ENCODE measurements around the gene ARID1A.
"Not testable (repeated sequence)": the region's sequence is repeated elsewhere in the genome, so short reads cannot be mapped to it uniquely, and the experiment has no call there.

Gene ARID1A

GRCh38 chr1:26787706-26788514 is 92.1 kb downstream of the ARID1A start, which contains the start of gene PIGV:
Gene PIGV, plus strand, starts transcription at chr1:26787950. Its CDS starts 2,866 bp downstream, at chr1:26790816.
- peak; percentile 76 for DNase-seq (ENCODE audit: low read depth)

GRCh38 chr1:26788515-26788785 is 92.6 kb downstream of the ARID1A start:
- DNase-seq (ENCODE audit: low read depth), result no peak

- DNase-seq (ENCODE audit: low read depth), result peak; percentile 83
Observed at GRCh38 chr1:26788836-26789611, 93.2 kb downstream of the ARID1A start.

GRCh38 chr1:26789612-26789865 is 93.7 kb downstream of the ARID1A start:
- DNase-seq (ENCODE audit: low read depth), result no peak

GRCh38 chr1:26789931-26790330 is 94.1 kb downstream of the ARID1A start:
- DNase-seq (ENCODE audit: low read depth), result no peak

GRCh38 chr1:26790551-26790953 is 94.7 kb downstream of the ARID1A start:
- no peak for DNase-seq (ENCODE audit: low read depth)

- no peak for DNase-seq (ENCODE audit: low read depth)
Observed at GRCh38 chr1:26791148-26791547, 95.3 kb downstream of the ARID1A start.

GRCh38 chr1:26791626-26792025 is 95.8 kb downstream of the ARID1A start:
- no peak for DNase-seq (ENCODE audit: low read depth)

GRCh38 chr1:26792924-26793323 is 97.1 kb downstream of the ARID1A start:
- no peak for DNase-seq (ENCODE audit: low read depth)

GRCh38 chr1:26794391-26794790 is 98.6 kb downstream of the ARID1A start:
- no peak for DNase-seq (ENCODE audit: low read depth)

- DNase-seq (ENCODE audit: low read depth), result no peak
Observed at GRCh38 chr1:26797627-26798026, 101.8 kb downstream of the ARID1A start.

GRCh38 chr1:26799479-26800142 is 103.8 kb downstream of the ARID1A start:
- no peak for DNase-seq (ENCODE audit: low read depth)

- not testable (repeated sequence) for DNase-seq (ENCODE audit: low read depth)
Observed at GRCh38 chr1:26803932-26804331, 108.1 kb downstream of the ARID1A start.

- DNase-seq (ENCODE audit: low read depth), result peak; percentile 68
Observed at GRCh38 chr1:26810105-26810504, 114.3 kb downstream of the ARID1A start.

GRCh38 chr1:26811057-26811456 is 115.2 kb downstream of the ARID1A start:
- DNase-seq (ENCODE audit: low read depth), result no peak

GRCh38 chr1:26811708-26812107 is 115.9 kb downstream of the ARID1A start:
- no peak for DNase-seq (ENCODE audit: low read depth)

- no peak for DNase-seq (ENCODE audit: low read depth)
Observed at GRCh38 chr1:26814377-26814776, 118.6 kb downstream of the ARID1A start.

- DNase-seq (ENCODE audit: low read depth), result no peak
Observed at GRCh38 chr1:26814893-26815292, 119.1 kb downstream of the ARID1A start.

- DNase-seq (ENCODE audit: low read depth), result no peak
Observed at GRCh38 chr1:26820784-26821269, 125.0 kb downstream of the ARID1A start.

- DNase-seq (ENCODE audit: low read depth), result no peak
Observed at GRCh38 chr1:26822737-26823395, 127.1 kb downstream of the ARID1A start.

GRCh38 chr1:26824731-26825130 is 128.9 kb downstream of the ARID1A start:
- DNase-seq (ENCODE audit: low read depth), result no peak

Data from T follicular helper cell (primary cell).